ENCODE measurements around the gene RHEBL1.

DNA sequence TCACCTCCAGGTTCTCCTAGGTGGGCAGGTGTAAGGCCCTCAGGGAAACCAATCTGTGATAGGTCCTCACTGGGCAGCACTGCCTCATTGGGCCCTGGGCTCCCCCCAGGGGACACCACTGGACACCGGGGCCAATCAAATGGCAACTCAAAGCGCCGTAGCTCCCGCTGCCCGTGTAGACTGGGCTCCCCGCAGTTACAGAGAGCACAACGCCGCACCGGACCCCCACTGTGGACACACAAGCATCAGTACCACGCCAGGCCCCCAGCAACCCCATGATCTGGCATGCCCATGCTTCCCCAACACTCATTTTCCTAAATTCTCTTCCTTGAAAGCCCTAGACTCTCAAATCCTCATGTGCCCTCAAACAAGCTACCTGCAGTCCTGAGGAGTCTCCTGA lies 15.3 kb downstream of the RHEBL1 start:
- TF ChIP-seq, protein P1, sequence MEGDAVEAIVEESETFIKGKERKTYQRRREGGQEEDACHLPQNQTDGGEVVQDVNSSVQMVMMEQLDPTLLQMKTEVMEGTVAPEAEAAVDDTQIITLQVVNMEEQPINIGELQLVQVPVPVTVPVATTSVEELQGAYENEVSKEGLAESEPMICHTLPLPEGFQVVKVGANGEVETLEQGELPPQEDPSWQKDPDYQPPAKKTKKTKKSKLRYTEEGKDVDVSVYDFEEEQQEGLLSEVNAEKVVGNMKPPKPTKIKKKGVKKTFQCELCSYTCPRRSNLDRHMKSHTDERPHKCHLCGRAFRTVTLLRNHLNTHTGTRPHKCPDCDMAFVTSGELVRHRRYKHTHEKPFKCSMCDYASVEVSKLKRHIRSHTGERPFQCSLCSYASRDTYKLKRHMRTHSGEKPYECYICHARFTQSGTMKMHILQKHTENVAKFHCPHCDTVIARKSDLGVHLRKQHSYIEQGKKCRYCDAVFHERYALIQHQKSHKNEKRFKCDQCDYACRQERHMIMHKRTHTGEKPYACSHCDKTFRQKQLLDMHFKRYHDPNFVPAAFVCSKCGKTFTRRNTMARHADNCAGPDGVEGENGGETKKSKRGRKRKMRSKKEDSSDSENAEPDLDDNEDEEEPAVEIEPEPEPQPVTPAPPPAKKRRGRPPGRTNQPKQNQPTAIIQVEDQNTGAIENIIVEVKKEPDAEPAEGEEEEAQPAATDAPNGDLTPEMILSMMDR (IDR thresholded peaks at IDR 0.05), result no peak
- no peak for TF ChIP-seq GRHL2 (CRISPR knock-in tag; IDR thresholded peaks at IDR 0.05; ENCODE audit: insufficient replicate concordance, severe bottlenecking)
- TF ChIP-seq, protein P2, sequence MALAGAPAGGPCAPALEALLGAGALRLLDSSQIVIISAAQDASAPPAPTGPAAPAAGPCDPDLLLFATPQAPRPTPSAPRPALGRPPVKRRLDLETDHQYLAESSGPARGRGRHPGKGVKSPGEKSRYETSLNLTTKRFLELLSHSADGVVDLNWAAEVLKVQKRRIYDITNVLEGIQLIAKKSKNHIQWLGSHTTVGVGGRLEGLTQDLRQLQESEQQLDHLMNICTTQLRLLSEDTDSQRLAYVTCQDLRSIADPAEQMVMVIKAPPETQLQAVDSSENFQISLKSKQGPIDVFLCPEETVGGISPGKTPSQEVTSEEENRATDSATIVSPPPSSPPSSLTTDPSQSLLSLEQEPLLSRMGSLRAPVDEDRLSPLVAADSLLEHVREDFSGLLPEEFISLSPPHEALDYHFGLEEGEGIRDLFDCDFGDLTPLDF (CRISPR knock-in tag; IDR thresholded peaks at IDR 0.05), result no peak
